K562 treated with DMSO at 1 percent for 24 hours (cell line): ENCODE data around the gene GARS1. TPM values are rescaled to one million over a fixed set of nuclear protein-coding genes. Genes with fewer than 3 reads are reported as not detected.

ENCODE experiments used
- total RNA-seq: library from RNA; unstranded; fragments of 300-600 nt; gene quantifications from 2 replicates; pipeline ENCODE4 v1.2.3, GENCODE V29; 2022; ENCODE audit warnings: low read depth; ENCODE audit not compliant: insufficient read depth

GARS1 gene
- total RNA-seq, result 227 and 269 TPM in 2 replicates

DNA sequence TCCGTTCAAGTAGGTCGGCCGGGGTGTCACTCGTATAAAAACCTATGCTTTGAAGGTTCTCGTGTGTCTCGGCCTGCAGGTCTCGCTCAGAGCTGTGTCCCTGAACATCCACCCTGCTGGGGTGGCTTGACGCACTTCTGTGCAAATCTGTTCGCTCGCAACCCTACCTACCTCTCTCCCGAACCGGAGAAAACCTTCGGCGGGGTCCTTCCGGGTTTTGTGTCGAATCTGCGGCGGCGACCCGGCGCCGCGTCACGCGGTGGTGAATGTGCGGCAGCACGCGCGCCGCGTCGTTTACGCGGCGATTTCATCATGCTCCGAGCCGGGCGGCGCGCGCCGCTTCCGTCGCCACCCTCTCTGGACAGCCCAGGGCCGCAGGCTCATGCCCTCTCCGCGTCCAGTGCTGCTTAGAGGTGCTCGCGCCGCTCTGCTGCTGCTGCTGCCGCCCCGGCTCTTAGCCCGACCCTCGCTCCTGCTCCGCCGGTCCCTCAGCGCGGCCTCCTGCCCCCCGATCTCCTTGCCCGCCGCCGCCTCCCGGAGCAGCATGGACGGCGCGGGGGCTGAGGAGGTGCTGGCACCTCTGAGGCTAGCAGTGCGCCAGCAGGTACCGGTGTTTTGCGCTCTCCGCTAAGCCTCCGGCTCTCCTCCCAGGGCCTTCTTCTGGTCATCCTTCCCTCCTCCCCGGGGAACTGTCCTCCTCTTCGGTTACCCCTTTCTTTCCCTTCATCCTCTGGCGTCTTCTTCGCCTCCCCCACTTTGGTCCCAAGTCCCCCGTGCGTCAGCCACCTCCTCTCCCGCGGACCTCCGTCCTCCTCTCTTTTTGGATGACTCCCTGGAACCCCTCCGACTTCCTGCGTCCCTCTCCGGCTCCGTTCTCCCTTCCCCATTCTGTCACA is at the start of gene GARS1:
GARS1 (plus strand) TSS at position 339 of the 896 bp plus-strand sequence; CDS start at position 383, 44 bp downstream.

DNA sequence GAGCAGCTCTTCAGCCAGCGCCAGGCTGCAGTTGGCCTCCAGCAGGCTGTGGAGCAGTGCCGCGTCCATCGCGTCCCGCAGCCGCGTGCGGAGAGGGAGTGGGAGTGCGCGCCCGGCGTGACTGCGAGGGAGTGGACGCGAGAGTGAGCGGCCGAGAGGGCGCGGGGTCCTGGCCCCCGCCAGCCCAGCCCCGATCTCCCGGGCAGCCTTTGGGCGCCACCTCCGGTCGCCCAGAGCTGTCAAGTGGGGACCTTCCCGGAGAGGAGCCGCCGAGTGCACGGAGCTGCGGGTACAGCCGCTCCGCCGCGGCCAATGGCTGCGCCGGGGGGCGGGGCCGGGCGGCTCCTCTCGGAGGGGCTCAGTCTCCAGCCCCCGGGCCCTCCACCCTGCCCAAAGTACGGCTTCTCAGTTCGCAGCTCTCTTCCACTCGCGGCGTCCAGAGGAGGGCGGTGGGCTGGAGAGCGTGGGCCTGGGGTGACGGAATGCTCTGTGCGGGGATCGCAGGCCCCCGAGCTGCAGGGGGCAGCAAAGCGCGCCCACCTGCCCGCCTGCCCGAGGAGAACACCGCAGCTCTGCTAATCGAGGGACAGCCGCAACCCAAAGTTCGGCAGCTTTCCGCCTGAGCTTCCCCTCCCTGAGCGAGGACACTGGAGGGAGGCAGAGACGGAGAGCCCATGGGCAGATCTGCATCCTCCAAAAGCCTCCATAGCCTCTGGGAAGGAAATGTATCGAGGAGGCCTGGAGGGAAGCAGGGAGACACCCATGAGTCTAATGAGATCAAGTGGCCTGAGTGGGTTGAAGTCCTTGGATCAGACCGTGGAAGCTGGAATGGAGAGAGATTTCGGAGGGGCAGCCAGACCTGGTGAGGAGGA is 87.8 kb downstream of the GARS1 start, which contains the start of gene CRHR2:
CRHR2 (minus strand) TSS at position 245 of the 872 bp plus-strand sequence; CDS start at position 69, 176 bp downstream.

Other genes with a start within 250 kb of the GARS1 start
- gene NOD1, start 116.1 kb upstream of the GARS1 start, total RNA-seq, result 7.1 and 10.0 TPM in 2 replicates
- gene GGCT, start 90.0 kb upstream of the GARS1 start, total RNA-seq, result 43.0 and 55.6 TPM in 2 replicates
- gene CRHR2, start 87.6 kb downstream of the GARS1 start, total RNA-seq, result not detected in 2 replicates
- gene INMT, start 157.3 kb downstream of the GARS1 start, total RNA-seq, result not detected in 2 replicates
- gene MINDY4, start 176.5 kb downstream of the GARS1 start, total RNA-seq, result 7.9 and 8.4 TPM in 2 replicates